GM12892 (cell line): ENCODE results near the gene TSR3.

Experiments
- DNase-seq: peaks from one replicate; pipeline ENCODE4 v3.0.0; 2011; ENCODE audit not compliant: insufficient read length
- FAIRE-seq: peaks from 2 replicates; lab custom pipeline; 2011; peaks lifted over from hg19 to GRCh38; lab: Jason Lieb, UNC
- POLR2A ChIP-seq: IDR thresholded peaks from 2 replicates; pipeline ENCODE4 v1.6.1; 2011; ENCODE audit warnings: low read depth, low read length, control low read depth
- POLR2AphosphoS5 ChIP-seq: IDR thresholded peaks from 2 replicates; pipeline ENCODE4 v1.6.1; 2011; ENCODE audit warnings: low read depth, low read length, control low read depth
- TAF1 ChIP-seq: IDR thresholded peaks from 2 replicates; pipeline ENCODE4 v1.6.1; 2011; ENCODE audit warnings: low read depth, mild to moderate bottlenecking, control low read depth, low read length, borderline replicate concordance

The TSR3 gene

DNA sequence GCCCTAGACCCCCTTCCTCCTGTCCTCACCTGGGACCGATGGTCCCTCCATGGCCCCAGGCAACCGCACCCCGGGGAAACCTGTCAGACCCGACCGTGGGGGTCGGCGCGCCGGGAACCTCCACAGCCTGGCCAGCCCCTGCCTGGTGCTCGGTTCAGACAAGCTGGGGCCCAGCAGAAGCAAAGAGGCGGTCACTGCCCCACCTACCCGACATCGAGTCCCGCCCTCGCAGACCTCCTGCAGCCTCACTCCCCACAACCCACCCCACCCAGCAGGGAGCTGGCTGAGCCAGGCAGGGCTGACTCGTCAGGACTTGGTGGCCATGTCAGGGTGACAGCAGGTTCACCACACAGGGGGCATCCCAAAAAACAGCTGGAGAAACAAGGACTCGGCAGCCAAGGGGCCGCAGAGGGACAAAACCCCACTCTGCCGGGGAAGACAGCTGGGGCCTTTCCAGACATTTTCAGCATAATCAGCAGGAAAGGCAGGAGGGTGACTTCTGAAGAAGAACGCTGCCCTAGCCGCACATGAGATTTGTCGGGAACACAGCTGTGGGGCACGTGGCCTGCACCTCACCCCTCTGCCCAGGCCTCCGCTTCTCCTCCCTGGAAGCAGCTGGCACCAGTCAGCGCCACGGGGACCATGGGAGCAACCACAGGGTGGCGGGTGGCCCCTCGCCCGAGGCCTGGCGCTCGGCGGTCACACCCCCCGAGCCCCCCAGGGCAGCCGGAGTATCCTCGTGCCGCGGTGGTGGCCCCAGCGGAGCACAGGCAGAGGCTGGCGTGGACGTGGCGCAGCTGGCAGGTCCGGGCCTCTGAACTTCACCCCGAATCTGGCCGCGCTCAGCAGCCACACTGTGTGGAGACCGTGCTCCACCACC is 23.0 kb upstream of the TSR3 start:
- TF ChIP-seq TAF1 (no peak), POLR2A (no peak), POLR2AphosphoS5 (no peak)
- no peak for FAIRE-seq

DNA sequence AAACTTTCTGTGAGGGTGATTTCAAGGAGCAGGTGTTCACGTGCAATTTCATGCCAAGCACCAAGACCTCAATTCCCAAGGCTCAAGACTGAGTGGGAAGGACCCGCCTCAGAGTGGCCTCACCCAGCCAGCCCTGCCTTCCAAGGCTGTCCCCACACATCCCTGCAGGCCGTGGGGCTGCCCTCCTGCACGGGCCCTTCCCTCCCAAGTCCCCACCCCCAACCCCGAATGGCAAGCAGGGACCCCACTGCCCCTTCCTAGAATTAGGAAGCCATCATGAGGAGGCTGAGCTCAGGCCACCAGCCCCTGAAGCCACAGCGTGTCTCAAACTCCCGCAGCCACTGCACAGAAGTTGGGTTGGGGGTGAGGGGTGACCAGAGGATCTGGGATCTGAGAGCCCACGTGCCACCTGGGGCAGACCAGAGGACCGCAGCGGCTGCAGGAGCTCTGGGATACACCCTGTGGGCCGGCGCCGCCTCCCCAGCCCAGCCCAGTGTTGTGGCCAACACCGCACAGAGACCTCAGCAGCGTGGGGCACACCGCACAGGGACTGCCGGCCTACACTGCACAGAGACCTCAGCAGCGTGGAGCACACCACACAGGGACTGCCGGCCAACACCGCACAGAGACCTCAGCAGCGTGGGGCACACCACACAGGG is 20.7 kb upstream of the TSR3 start:
- DNase-seq (no peak), FAIRE-seq (no peak)
- TF ChIP-seq POLR2A (no peak), TAF1 (no peak), POLR2AphosphoS5 (no peak)

More for the DNA sequence above, 23.0 kb upstream of the TSR3 start:
- no peak for DNase-seq

DNA sequence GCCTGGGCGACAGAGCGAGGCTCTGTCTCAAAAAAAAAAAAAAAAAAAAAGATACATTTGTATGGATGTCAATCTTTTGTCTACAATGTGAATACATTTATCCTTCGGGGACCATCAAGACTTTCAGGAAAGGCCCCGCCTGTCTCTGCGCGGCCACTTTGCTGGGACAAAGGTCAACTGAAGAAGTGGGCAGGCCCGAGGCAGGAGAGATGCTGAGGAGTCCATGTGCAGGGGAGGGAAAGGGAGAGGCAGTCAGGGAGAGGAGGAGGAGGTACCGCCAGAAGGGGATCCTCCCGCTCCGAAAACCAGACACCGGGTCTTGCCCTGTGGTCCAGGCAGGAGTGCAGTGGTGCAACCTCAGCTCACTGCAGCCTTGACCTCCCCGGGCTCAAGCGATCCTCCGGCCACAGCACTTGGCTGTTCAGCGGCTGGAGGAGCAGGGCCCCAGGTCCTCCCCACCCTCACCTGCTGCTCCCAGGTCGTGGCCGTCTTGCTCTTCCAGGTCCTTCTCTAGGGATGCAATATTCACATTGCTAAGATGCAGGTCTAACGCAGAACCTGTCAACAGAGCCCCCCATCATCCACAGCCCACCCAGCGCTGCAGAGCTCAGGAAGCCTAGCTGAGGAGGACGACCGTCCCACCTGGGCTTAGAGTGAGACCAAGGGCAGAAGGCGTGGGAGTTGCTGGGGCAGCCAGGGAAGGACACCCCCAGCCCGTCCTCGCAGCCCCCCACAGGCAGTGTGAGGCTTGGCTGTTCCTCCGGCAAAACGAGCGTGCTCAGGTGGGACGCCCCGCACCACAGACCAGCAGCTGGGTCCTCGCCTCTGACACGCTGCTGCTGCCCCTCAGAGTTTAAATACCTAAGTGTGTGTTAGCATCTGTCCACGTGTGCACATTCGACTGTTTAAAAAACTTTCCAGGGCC is 19.6 kb upstream of the TSR3 start:
- FAIRE-seq (no peak), DNase-seq (no peak)
- TF ChIP-seq TAF1 (no peak), POLR2AphosphoS5 (no peak), POLR2A (no peak)

DNA sequence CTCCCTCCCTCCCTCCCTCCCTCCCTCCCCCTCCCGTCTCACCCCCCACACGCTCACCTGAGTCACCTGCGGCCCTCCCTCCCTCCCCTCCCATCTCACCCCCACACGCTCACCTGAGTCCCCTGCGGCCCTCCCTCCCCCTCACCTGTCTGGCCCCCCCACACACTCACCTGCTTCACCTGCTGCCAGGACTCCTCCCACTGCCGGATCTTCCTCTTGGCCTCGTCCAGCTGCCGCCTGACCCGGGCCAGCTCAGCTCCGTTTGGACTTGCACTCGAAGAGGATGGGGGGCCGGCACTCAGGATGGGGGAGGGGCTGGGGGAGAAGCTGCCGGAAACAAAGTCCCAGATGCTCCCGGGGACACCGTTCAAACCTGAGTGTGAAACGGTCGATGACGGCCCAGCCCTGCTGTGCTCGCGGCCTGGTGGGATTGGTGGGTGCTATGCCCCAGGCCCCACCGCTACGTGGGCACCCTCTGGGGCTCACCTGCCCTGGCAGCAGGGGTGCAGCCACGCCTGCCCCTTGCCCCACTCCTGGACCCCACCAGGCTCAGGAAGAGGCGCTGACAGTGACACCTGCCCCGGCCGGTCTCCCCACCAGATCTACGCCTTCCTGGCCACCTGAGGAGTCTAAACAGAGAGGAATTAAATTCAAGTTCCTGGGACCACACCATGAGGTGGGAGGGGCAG is 16.0 kb upstream of the TSR3 start:
- DNase-seq = no peak
- no peak for FAIRE-seq
- TF ChIP-seq POLR2AphosphoS5 (no peak), POLR2A (no peak), TAF1 (no peak)

DNA sequence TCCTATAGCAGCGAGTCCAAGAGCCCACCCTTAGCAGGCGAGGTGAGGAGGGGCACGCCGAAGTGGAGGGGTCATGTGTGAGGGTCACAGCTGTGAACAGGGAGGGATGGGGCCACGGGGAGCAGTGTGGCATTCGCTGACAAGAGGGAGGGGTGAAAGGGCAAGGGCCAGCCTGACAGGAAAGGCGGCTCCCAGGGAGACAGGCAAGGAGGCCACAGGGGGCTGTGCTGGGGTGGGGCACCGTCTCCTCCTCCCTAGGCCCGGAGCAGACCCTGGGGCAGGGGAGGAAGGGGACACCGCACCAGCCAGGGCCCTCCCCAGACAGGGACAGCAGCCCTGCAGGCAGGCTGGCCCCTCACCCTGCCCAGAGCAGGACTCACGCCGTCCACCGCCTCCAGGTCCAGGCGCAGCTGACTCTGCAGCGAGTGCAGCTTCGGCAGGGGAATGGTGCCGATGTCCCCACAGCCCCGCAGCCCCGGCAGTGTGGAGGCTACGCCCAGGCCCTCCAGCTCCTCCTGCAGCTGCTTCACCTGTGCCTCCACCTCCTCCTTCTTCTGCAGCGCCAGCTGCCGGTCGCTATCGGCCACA is 15.1 kb upstream of the TSR3 start:
- DNase-seq = no peak
- FAIRE-seq = no peak
- TF ChIP-seq POLR2AphosphoS5 (no peak), POLR2A (no peak), TAF1 (no peak)

DNA sequence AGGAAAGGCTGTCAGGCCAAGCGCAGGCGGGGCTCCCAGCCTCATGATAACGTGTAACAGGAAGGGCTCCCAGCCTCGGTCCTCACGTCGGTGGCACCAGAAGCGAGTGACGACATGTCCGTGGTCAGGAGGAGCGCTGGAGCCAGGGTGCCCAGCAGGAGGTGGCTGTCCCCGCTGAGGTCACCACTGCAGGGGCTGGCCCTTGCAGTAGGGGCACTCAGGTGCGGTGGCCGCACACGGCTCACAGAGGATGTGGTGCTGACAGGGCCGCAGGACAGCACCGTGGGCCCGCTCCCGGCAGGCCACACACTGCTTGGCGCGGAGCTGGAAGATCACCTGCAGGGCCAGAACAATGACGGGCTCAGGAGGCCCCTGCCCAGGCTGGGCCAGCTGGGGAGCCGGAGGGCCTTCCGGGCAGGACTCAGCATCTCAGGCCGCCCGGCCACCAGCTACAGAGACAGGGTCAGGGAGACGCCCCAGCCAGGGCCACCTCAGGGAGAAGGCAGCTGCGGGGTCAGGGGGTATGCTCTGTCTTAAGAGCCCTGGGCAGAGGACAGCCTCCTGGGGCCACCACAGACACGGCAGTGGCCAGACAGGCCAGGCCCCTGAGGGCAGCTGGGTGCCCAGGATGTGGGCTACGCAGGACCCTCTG is 14.5 kb upstream of the TSR3 start:
- TF ChIP-seq TAF1 (no peak), POLR2AphosphoS5 (no peak), POLR2A (no peak)
- DNase-seq (no peak), FAIRE-seq (no peak)

DNA sequence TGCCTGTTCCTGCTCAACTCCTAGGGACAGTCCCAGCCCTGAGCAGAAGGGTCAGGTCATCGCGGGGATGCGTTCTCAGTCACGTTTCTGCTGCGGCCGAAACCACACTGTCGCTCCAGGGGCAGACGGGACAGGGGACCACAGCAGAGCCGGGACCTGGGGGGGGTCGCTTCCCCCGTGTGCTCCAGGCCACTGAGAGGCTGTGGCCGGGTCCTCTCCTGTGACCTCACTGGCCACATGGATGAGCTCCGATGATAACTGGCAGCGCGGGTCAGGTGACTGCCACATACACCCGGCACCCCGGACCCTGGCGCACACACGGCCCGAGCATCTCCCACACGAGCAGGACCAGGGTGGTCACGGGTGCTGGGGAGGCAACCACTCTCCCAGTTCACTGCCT is 12.8 kb upstream of the TSR3 start:
- FAIRE-seq (no peak), DNase-seq (no peak)
- TF ChIP-seq TAF1 = no peak
- TF ChIP-seq POLR2A = no peak
- no peak for TF ChIP-seq POLR2AphosphoS5

DNA sequence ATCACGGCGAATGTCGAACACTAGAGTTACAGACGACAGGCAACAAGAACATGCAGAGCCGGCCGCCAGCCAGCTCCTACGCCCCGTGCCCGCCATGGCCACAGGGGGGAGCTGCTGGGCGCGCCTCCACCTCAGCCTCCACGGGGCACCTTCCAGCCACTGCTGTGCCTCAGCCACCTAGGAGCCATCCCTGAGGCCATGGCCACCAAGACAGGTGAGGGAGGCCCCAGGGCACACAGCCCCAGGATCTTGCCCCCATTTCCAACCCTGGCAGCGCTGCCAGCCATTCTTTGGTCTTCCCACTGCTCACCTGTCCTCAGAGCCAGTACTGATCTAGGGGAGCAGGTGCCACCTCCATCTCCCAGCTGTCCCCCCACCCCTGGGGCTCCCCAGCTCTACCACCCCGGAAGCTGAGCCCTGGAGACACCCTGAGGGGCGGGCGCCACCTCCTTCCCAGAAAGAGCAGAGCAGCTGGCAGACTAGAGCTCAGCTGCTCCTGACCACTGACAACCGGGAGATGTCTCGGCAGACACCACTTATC is 11.9 kb upstream of the TSR3 start:
- TF ChIP-seq POLR2A = no peak
- FAIRE-seq (peak; percentile 81), DNase-seq (peak; percentile 89)

DNA sequence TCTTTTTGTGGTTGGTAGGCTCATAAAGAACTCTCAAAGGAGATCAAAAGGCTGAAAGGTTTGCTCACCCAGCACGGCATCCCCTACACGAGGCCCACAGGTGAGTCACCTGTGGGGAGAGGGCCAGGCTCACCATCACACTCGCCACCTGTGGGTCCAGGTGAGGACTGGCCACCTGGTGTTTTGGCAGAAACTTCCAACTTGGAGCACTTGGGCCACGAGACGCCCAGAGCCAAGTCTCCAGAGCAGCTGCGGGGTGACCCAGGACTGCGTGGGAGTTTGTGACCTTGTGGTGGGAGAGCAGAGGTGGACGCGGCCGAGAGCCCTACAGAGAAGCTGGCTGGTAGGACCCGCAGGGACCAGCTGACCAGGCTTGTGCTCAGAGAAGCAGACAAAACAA is 11.1 kb upstream of the TSR3 start:
- TF ChIP-seq TAF1 (no peak), POLR2AphosphoS5 (no peak), POLR2A (no peak)
- FAIRE-seq = no peak

DNA sequence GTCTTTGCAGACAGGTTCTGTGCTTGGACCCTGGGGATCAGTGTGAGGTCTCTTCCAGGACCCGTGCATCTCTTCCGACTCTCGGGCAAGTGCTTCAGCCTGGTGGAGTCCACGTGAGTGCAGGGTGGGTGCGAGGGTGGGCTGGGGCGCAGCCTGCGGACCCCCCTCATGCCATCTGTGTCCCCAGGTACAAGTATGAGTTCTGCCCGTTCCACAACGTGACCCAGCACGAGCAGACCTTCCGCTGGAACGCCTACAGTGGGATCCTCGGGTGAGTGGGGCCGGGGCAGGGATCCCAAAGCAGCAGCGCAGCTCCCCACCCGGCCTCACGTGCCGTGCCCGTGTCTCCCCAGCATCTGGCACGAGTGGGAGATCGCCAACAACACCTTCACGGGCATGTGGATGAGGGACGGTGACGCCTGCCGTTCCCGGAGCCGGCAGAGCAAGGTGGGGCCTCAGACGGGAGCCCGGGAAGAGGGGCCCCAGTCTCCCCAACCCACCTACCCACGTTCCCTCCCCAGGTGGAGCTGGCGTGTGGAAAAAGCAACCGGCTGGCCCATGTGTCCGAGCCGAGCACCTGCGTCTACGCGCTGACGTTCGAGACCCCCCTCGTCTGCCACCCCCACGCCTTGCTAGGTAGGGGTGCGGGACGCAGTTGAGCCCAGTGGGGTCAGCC is 10.1 kb upstream of the TSR3 start:
- TF ChIP-seq POLR2A (no peak), TAF1 (no peak), POLR2AphosphoS5 (no peak)
- FAIRE-seq (no peak), DNase-seq (no peak)

More for the DNA sequence above, 11.1 kb upstream of the TSR3 start:
- no peak for DNase-seq
